B cell (primary cell): ENCODE results near the gene ATP11A. TPM values are rescaled to one million over a fixed set of nuclear protein-coding genes. Genes with fewer than 3 reads are reported as not detected.

Experiments used
- ATAC-seq: fragments of 200-7000 bp; cut with Tn5 transposase; one replicate; pipeline ENCODE4 v1.10.0; 2021; ENCODE audit warnings: low read depth, mild to moderate bottlenecking, moderate number of reproducible peaks, moderate library complexity
- CTCF ChIA-PET: fragments of 350-600 bp; sonication (Branson Sonifier 250); formaldehyde crosslinking; loops from one replicate; lab custom pipeline; 2021; ENCODE audit warnings: antibody characterized with exemption, inconsistent platforms; lab: Charles Lee
- POLR2A ChIA-PET: fragments of 350-600 bp; sonication (Branson Sonifier 250); formaldehyde crosslinking; loops from one replicate; lab custom pipeline; 2021; ENCODE audit warnings: antibody characterized with exemption; lab: Charles Lee
- DNase-seq: peaks from one replicate; pipeline ENCODE4 v3.0.0; 2013
- H2AFZ ChIP-seq: 2 replicates; pipeline ENCODE4 v1.6.1; 2012; ENCODE audit warnings: mild to moderate bottlenecking, low read depth, low read length; ENCODE audit not compliant: insufficient read depth, poor library complexity, severe bottlenecking
- H3K27ac ChIP-seq, 2 donors: 1 replicate in 1 of 2; 2 replicates in 1 of 2; pipeline ENCODE4 v1.5.1; 2012 to 2013; ENCODE audit warnings: low read length in 2 of 2, mild to moderate bottlenecking in 2 of 2, moderate library complexity in 1 of 2
- H3K27me3 ChIP-seq, 4 experiments: fragments of 200-600 bp in 1 of 4; sonication (generic) in 1 of 4; replicated peaks in 1 of 4; 1 replicate in 2 of 4; 2 replicates in 2 of 4; pipeline versions ENCODE4 v1.6.1 to v1.7.0; 2013 to 2016; ENCODE audit warnings: low read length in 3 of 4, mild to moderate bottlenecking in 2 of 4, mixed read lengths in 1 of 4, moderate library complexity in 1 of 4; ENCODE audit not compliant: insufficient read depth in 4 of 4, control insufficient read depth in 3 of 4; ENCODE audit errors: control extremely low read depth in 1 of 4
- H3K36me3 ChIP-seq, 2 experiments: replicated peaks in 1 of 2; 1 replicate in 1 of 2; 2 replicates in 1 of 2; pipeline versions ENCODE4 v1.6.1 to v1.7.1; 2013; ENCODE audit warnings: low read length in 1 of 2; ENCODE audit not compliant: insufficient read depth in 2 of 2, control insufficient read depth in 1 of 2; ENCODE audit errors: control extremely low read depth in 1 of 2, extremely low read depth in 1 of 2
- H3K4me1 ChIP-seq, 2 donors: fragments of 200-600 bp in 1 of 2; sonication (generic) in 1 of 2; 1 replicate in 1 of 2; 2 replicates in 1 of 2; pipeline versions ENCODE4 v1.5.1 to v1.6.1; 2013 to 2017; ENCODE audit warnings: low read length in 2 of 2; ENCODE audit not compliant: control insufficient read depth in 2 of 2, insufficient read depth in 2 of 2
- H3K4me2 ChIP-seq: replicated peaks from 2 replicates; pipeline ENCODE3; 2012; ENCODE audit warnings: mild to moderate bottlenecking, low read depth, low read length; ENCODE audit not compliant: poor library complexity, severe bottlenecking
- H3K4me3 ChIP-seq, 5 experiments: fragments of 200-600 bp in 1 of 5; sonication (generic) in 1 of 5; 1 replicate in 3 of 5; 2 replicates in 2 of 5; pipeline versions ENCODE4 v1.5.1 to v1.7.0; 2011 to 2016; ENCODE audit warnings: low read length in 4 of 5, mild to moderate bottlenecking in 4 of 5, low read depth in 2 of 5, control low read depth in 1 of 5, moderate library complexity in 1 of 5; ENCODE audit not compliant: insufficient read depth in 1 of 5; ENCODE audit errors: control extremely low read depth in 1 of 5, extremely low read depth in 1 of 5
- H3K79me2 ChIP-seq: fragments of 200-600 bp; sonication (generic); one replicate; pipeline ENCODE4 v1.6.0; 2016; ENCODE audit warnings: low read length; ENCODE audit not compliant: control insufficient read depth, insufficient read depth
- H3K9ac ChIP-seq: fragments of 200-600 bp; sonication (generic); 2 replicates; pipeline ENCODE4 v1.6.1; 2017; ENCODE audit warnings: mild to moderate bottlenecking, low read length, moderate library complexity
- H3K9me3 ChIP-seq, 3 donors: one replicate each; pipeline versions ENCODE4 v1.6.1 to v1.7.1; 2013; ENCODE audit warnings: low read length in 2 of 3; ENCODE audit not compliant: control insufficient read depth in 2 of 3, insufficient read depth in 1 of 3; ENCODE audit errors: control extremely low read depth in 1 of 3
- H4K20me1 ChIP-seq: 2 replicates; pipeline ENCODE4 v1.6.0; 2012; ENCODE audit warnings: mild to moderate bottlenecking, low read length; ENCODE audit not compliant: insufficient read depth, control insufficient read depth, poor library complexity, severe bottlenecking
- H3K27ac Mint-ChIP-seq: one replicate; pipeline ENCODE4 v1.8.0; 2021; ENCODE audit warnings: mixed read lengths
- H3K27me3 Mint-ChIP-seq: one replicate; pipeline ENCODE4 v1.8.0; 2021; ENCODE audit warnings: mixed read lengths
- H3K4me1 Mint-ChIP-seq: one replicate; pipeline ENCODE4 v1.8.0; 2021; ENCODE audit warnings: mixed read lengths
- H3K4me3 Mint-ChIP-seq: one replicate; pipeline ENCODE4 v1.8.0; 2021; ENCODE audit warnings: mixed read lengths
- H3K9me3 Mint-ChIP-seq: one replicate; pipeline ENCODE4 v1.8.0; 2022; ENCODE audit warnings: mixed read lengths; ENCODE audit not compliant: insufficient read depth
- CTCF ChIP-seq: fragments of 200-600 bp; IDR thresholded peaks from one replicate; pipeline ENCODE4 v1.8.0; 2022; ENCODE audit warnings: antibody characterized with exemption, mild to moderate bottlenecking
- EZH2 ChIP-seq: IDR thresholded peaks from 2 replicates; pipeline ENCODE4 v1.6.1; 2012; ENCODE audit warnings: borderline replicate concordance, low read depth, mild to moderate bottlenecking, moderate library complexity, low read length; ENCODE audit not compliant: insufficient read depth, poor library complexity, severe bottlenecking
- WGBS: methylation state at CpG from one replicate; pipeline ENCODE4 v1.1.5; 2013; ENCODE audit warnings: missing lambda C conversion rate; ENCODE audit not compliant: insufficient coverage; 5-methylcytosine and 5-hydroxymethylcytosine counted together
- intact Hi-C: fragments of 100-400 bp; cut with micrococcal nuclease; formaldehyde crosslinking; loops from one replicate; pipeline ENCODE4 v1.10.0; 2022
- polyA plus RNA-seq: library from polyadenylated mRNA; depleted of rRNA; stranded (reverse); fragments of >200 nt; gene quantifications from 2 replicates; pipeline ENCODE4 v1.2.3, GENCODE V29; 2012
- total RNA-seq, 2 donors: library from RNA; stranded (reverse); fragments of 120-200 nt in 1 of 2; gene quantifications; 1 replicate in 1 of 2; 2 replicates in 1 of 2; pipeline versions ENCODE4 v1.2.3 to v1.2.4, GENCODE V29; 2013 to 2022

The ATP11A gene
- total and polyA plus RNA-seq, 2 donors (not counting 1 experiment from before 2014, with no cell fraction given): 36.9 to 60.3 TPM

- Mint-ChIP-seq H3K27me3 (no peaks in the 10 kb centered on the region), H3K4me3 (peak overlapping the region; percentile 84), H3K27ac (peak overlapping the region; percentile 82), H3K4me1 (peaks cover 22% of the 10 kb centered on the region), H3K9me3 (no peaks in the 10 kb centered on the region)
- TF ChIP-seq CTCF (no peak), EZH2 (no peak)
- CTCF ChIA-PET: no interaction called here
- DNase-seq (peak; percentile 54), ATAC-seq (peak; percentile 56)
- Histone ChIP-seq H4K20me1 (no peaks in the 10 kb centered on the region), H3K9ac (peak overlapping the region; percentile 48), H3K4me3 (peak overlapping the region in 3 of 5 experiments; percentile 19 to 45 (median 41)), H3K36me3 (no peaks in the 10 kb centered on the region), H3K79me2 (peaks cover 19% of the 10 kb centered on the region), H3K4me2 (peak overlapping the region; percentile 65), H3K9me3 (no peaks in the 10 kb centered on the region), H2AFZ (peak overlapping the region; percentile 27), H3K4me1 (peaks cover 14 to 19% of the 10 kb centered on the region in 2 donors), H3K27me3 (no peaks in the 10 kb centered on the region), H3K27ac (peak overlapping the region in 1 of 2 donors; percentile 12)
- POLR2A ChIA-PET: no interaction called here
- intact Hi-C loops: no loop called here
- WGBS: 46% methylated on average over 28 of the region's 34 CpGs
These were observed 78.0 kb downstream of the ATP11A start for GRCh38 chr13:112767506-112768471.
